MCF 10A (cell line): ENCODE data around the gene BBS12. TPM values are rescaled to one million over a fixed set of nuclear protein-coding genes. Genes with fewer than 3 reads are reported as not detected.
A peak's percentile ranks its signal among the peaks of the same experiment; 100 is the strongest.

Source experiments
- BruUV-seq: library from RNA; stranded (reverse); fragments of 400-500 nt; replicated peaks from 2 replicates; lab custom pipeline; 2021; lab: Mats Ljungman, UMichigan
- CTCF ChIA-PET: fragments of 300-600 bp; sonication (Branson Sonifier 250); formaldehyde crosslinking; extraction: SDS; loops from one replicate; lab custom pipeline; 2021; ENCODE audit warnings: antibody characterized with exemption, inconsistent platforms; lab: Yijun Ruan, JAX
- POLR2A ChIA-PET: fragments of 300-600, 350-650 bp; sonication (Branson Sonifier 250); formaldehyde crosslinking; extraction: SDS; loops from one replicate; lab custom pipeline; 2020; ENCODE audit warnings: antibody characterized with exemption, inconsistent platforms; lab: Yijun Ruan, JAX
- DNase-seq: peaks from one replicate; pipeline ENCODE4 v3.0.0-alpha.2; 2018; ENCODE audit not compliant: unreplicated experiment
- H3K27ac Mint-ChIP-seq: one replicate; pipeline ENCODE4 v1.8.0; 2022; ENCODE audit warnings: mild to moderate bottlenecking, low read depth, mixed read lengths; ENCODE audit not compliant: unreplicated experiment
- H3K27me3 Mint-ChIP-seq: one replicate; pipeline ENCODE4 v1.8.0; 2022; ENCODE audit warnings: mixed read lengths; ENCODE audit not compliant: insufficient read depth, unreplicated experiment
- H3K36me3 Mint-ChIP-seq: one replicate; pipeline ENCODE4 v1.8.0; 2022; ENCODE audit warnings: mild to moderate bottlenecking, moderate library complexity, mixed read lengths; ENCODE audit not compliant: insufficient read depth, unreplicated experiment
- H3K4me1 Mint-ChIP-seq: one replicate; pipeline ENCODE4 v1.8.0; 2022; ENCODE audit warnings: mixed read lengths; ENCODE audit not compliant: insufficient read depth, unreplicated experiment
- H3K4me3 Mint-ChIP-seq: one replicate; pipeline ENCODE4 v1.8.0; 2022; ENCODE audit warnings: mild to moderate bottlenecking, moderate library complexity, mixed read lengths; ENCODE audit not compliant: unreplicated experiment
- H3K9me3 Mint-ChIP-seq: one replicate; pipeline ENCODE4 v1.8.0; 2022; ENCODE audit warnings: mixed read lengths; ENCODE audit not compliant: unreplicated experiment
- CTCF ChIP-seq: fragments of 200-600 bp; IDR thresholded peaks from one replicate; pipeline ENCODE4 v1.8.0; 2022; ENCODE audit warnings: antibody characterized with exemption, mild to moderate bottlenecking; ENCODE audit not compliant: unreplicated experiment
- intact Hi-C: fragments of 100-400 bp; cut with micrococcal nuclease; formaldehyde crosslinking; loops from 2 replicates; pipeline ENCODE4 v1.14.1; 2022
- total RNA-seq: library from RNA; stranded (reverse); gene quantifications from 2 replicates; pipeline ENCODE4 v1.2.3, GENCODE V29; 2022

Gene BBS12
- total RNA-seq, 1 experiment from 2014 or later, result 4.7 TPM

- peaks cover 6% of the 10 kb centered on the region for H3K4me1 Mint-ChIP-seq
- BruUV-seq, result no TSS peak
- no peaks in the 10 kb centered on the region for H3K9me3 Mint-ChIP-seq
- peak overlapping the region; percentile 93 for H3K27ac Mint-ChIP-seq
- no peak for DNase-seq
- peaks cover 4% of the 10 kb centered on the region for H3K36me3 Mint-ChIP-seq
- H3K27me3 Mint-ChIP-seq, result no peaks in the 10 kb centered on the region
- peak overlapping the region; percentile 84 for H3K4me3 Mint-ChIP-seq
- CTCF ChIA-PET, result interaction anchor here (0.6 to 3.7 kb wide), 7 partner anchors 10 to 197 kb away, joined by 3 to 29 read pairs (median 13); partner anchors contain the start of gene NUDT6
- POLR2A ChIA-PET, result interaction anchor here (0.9 to 4.0 kb wide), 12 partner anchors 16 to 196 kb away, joined by 4 to 29 read pairs (median 7); partner anchors contain the start of gene NUDT6
- intact Hi-C loops, result loop anchor here (2.0 to 5.0 kb wide), 2 partner anchors 131 to 189 kb away; partner anchors contain the start of gene NUDT6
- no peak for TF ChIP-seq CTCF
These were observed 1.2 kb downstream of the BBS12 start for GRCh38 chr4:122733787-122734120.

- Mint-ChIP-seq H3K27me3 (no peaks in the 10 kb centered on the region), H3K4me1 (peaks cover 11% of the 10 kb centered on the region), H3K36me3 (peaks cover 18% of the 10 kb centered on the region), H3K4me3 (no peak overlapping the region), H3K9me3 (no peaks in the 10 kb centered on the region), H3K27ac (peak overlapping the region; percentile 50)
- ChIA-PET POLR2A (interaction anchor here (0.6 to 1.0 kb wide), 3 partner anchors 39 to 157 kb away, joined by 3 to 4 read pairs (median 4); no protein-coding TSS in a partner anchor), CTCF (interaction anchor here (0.8 to 1.3 kb wide), 4 partner anchors 19 to 180 kb away, joined by 3 to 5 read pairs (median 4); no protein-coding TSS in a partner anchor)
- TF ChIP-seq CTCF, result no peak
- peak; percentile 61 for DNase-seq
- BruUV-seq, result no TSS peak
- intact Hi-C loops, result no loop called here
These were observed 6.7 kb downstream of the BBS12 start for GRCh38 chr4:122739174-122739573.

DNA sequence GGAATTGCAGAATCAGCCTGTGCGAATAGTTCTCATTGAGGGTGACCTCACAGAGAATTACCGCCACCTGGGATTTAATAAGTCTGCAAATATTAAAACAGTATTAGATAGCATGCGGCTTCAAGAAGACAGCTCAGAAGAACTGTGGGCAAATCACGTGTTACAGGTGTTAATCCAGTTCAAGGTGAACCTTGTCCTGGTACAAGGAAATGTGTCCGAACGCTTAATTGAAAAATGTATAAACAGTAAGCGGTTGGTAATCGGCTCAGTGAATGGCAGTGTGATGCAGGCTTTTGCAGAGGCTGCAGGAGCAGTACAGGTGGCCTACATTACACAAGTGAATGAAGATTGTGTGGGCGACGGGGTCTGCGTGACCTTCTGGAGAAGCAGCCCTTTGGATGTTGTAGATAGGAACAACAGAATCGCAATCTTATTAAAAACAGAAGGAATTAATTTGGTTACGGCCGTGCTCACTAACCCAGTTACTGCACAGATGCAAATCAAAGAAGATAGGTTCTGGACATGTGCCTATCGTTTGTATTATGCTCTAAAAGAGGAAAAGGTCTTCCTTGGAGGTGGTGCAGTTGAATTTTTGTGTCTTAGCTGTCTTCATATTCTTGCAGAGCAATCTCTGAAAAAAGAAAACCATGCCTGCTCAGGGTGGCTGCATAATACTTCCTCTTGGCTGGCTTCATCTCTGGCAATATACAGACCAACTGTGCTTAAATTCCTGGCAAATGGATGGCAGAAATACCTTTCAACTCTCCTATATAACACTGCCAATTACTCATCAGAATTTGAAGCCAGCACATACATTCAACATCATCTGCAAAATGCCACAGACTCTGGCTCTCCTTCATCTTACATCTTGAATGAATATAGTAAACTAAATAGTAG is 10.7 kb downstream of the BBS12 start:
- ChIA-PET CTCF (interaction anchor here (0.7 to 3.2 kb wide), 4 partner anchors 11 to 171 kb away, joined by 3 to 18 read pairs (median 14); partner anchors contain the start of gene BBS12), POLR2A (interaction anchor here (0.7 to 1.4 kb wide), 3 partner anchors 10 to 181 kb away, joined by 3 to 12 read pairs (median 3); partner anchors contain the start of gene BBS12)
- Mint-ChIP-seq H3K4me1 (peaks cover 11% of the 10 kb centered on the region), H3K9me3 (no peaks in the 10 kb centered on the region), H3K4me3 (no peak overlapping the region), H3K27ac (no peak overlapping the region), H3K27me3 (no peaks in the 10 kb centered on the region), H3K36me3 (peaks cover 18% of the 10 kb centered on the region)
- DNase-seq, result no peak
- no TSS peak for BruUV-seq
- intact Hi-C loops, result no loop called here
- no peak for TF ChIP-seq CTCF

DNA sequence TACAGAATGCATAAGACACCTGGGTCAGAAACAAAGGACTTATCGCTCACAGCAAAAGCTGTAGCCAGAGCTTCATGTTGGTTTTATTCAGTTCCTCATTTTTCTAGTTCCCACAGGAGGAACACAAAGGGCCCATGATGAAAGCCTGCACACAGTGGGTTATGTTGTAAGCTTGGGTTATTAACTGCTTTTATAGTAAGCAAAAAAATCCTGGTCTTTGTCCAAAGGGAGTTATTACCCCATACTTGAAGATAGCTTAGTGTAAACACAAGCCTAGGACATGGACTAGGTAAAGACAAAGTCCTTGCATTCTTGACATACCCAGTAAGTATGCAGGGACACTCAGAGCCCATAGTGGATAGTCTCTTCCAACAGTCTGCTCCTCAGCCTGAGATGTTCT is 11.7 kb downstream of the BBS12 start:
- Mint-ChIP-seq H3K9me3 (no peaks in the 10 kb centered on the region), H3K27me3 (no peaks in the 10 kb centered on the region), H3K27ac (no peak overlapping the region), H3K36me3 (peaks cover 14% of the 10 kb centered on the region), H3K4me3 (no peak overlapping the region), H3K4me1 (peaks cover 4% of the 10 kb centered on the region)
- peak; percentile 76 for DNase-seq
- BruUV-seq, result no TSS peak
- POLR2A ChIA-PET, result interaction anchor here (0.7 to 1.4 kb wide), 3 partner anchors 12 to 180 kb away, joined by 3 to 12 read pairs (median 3); partner anchors contain the start of gene BBS12
- CTCF ChIA-PET, result interaction anchor here (0.6 to 3.2 kb wide), 8 partner anchors 11 to 352 kb away, joined by 3 to 18 read pairs (median 5); partner anchors contain the start of gene BBS12
- intact Hi-C loops, result no loop called here
- no peak for TF ChIP-seq CTCF
